ENCODE results near the gene BCL7A.

BCL7A gene

GRCh38 chr12:122028165-122028904, 6.7 kb downstream of the BCL7A start:
- H3K4me3 ChIP-seq (ENCODE audit: low read depth, low read length), result no peak overlapping the region
- no peak for TF ChIP-seq CTCF (IDR thresholded peaks at IDR 0.05; ENCODE audit: low read depth, low read length, missing control alignments)
- no peak for DNase-seq (ENCODE audit: low read depth)

DNA sequence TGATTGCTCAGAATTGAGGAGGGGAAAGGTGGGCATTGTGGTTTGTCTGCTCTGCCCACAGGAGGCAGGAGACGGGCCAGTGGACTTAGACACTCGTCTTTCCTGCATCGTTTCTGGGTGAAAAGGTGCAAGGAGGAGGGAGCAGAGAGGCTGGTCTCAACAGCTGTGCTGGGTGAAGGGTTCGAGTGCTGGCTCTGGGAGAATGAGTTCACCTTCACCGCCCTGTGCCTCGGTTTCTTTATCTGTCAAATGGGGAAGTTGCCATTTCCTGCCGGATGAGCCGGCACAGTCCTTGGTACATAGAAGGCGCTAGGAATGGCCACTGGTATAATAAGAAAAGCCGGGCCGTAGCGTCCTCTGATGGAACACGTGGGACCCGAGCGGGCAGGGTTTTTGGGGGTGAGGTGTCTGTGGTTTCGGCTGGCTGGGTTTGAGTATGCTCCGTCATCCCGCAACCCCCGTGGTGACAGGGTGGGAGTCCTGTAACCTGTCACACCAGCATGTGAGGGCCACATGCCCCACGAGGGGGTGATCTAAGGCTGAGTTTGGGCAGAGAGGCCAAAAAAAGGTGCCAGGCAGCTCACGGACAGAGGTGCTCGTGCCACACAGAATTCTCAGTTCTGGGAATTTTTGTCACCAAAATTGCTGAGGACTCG, 7.3 kb downstream of the BCL7A start:
- no peak overlapping the region for H3K4me3 ChIP-seq (ENCODE audit: low read depth, low read length)
- no peak for DNase-seq (ENCODE audit: low read depth)

DNA sequence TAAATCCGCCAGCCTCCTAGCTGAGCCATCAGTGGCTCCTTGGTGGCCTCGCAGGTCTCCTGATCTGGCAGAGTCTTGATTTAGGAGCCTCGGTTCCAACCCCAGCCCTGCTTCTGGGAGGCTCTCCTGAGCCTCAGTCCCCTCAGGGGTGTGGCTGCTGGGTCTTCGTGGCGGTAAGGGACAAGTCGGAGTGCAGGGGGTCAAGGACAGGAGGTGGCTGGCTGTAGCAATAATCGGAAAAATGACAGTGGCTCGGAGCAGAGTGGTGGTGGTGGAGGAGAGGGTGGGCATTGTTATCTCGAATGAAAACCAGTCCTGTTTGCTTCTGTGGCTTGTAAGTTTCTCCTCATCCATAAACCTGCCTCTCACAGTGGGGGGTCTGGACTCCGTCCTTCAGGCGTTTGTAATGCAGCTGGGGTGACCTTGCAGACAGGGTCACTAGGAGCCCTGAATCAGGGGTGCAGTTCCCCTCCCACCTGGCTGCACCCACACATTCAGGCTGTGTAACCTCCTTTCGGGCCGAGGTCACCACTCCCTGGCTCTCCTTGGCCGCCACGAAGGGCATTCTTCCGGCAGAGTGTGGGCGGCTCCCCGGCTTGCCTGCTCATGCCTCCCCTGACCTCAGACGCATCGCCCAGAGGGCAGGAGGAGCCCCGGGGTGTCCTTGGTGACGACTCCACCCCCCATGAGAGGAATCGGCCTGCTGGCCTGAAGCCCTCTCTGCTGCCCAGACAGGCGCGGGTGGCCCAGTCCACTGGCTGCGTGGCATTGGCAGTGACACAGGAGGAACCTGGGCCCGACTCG, 8.1 kb downstream of the BCL7A start:
- no peak for TF ChIP-seq CTCF (IDR thresholded peaks at IDR 0.05; ENCODE audit: low read depth, low read length, missing control alignments)
- no peak for DNase-seq (ENCODE audit: low read depth)
- H3K4me3 ChIP-seq (ENCODE audit: low read depth, low read length), result no peak overlapping the region

More for the DNA sequence above, 7.3 kb downstream of the BCL7A start:
- peak; percentile 32 for TF ChIP-seq CTCF (IDR thresholded peaks at IDR 0.05; ENCODE audit: low read depth, low read length, missing control alignments)

DNA sequence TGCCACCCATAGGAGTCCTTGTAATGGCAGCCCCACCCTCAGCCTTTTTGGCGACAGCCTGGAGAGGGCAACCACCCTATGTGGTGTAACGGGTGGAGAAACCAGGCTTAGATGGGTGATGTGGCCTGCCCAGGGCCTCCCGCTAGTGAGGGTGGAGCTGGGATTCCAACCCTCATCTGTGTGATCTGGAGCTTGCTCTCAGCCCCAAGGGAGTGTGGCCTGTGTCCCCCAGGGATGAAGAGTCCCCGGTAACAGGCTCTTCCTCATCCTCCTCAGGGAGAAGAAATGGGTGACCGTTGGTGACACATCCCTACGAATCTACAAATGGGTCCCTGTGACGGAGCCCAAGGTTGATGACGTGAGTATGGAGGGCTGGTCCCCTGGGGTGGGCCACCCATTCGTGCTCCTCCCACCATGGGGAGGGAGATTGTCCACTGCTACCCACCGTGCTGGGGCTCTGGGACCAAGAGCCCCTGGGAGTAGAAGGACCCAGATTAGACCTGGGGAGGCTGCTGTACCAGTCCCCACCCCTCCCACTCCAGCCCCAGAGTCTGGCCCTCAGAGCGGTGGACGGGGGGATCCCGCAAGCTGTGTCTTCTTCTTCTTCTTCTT, 8.8 kb downstream of the BCL7A start:
- no peak overlapping the region for H3K4me3 ChIP-seq (ENCODE audit: low read depth, low read length)
- no peak for DNase-seq (ENCODE audit: low read depth)
- TF ChIP-seq CTCF (IDR thresholded peaks at IDR 0.05; ENCODE audit: low read depth, low read length, missing control alignments), result no peak

DNA sequence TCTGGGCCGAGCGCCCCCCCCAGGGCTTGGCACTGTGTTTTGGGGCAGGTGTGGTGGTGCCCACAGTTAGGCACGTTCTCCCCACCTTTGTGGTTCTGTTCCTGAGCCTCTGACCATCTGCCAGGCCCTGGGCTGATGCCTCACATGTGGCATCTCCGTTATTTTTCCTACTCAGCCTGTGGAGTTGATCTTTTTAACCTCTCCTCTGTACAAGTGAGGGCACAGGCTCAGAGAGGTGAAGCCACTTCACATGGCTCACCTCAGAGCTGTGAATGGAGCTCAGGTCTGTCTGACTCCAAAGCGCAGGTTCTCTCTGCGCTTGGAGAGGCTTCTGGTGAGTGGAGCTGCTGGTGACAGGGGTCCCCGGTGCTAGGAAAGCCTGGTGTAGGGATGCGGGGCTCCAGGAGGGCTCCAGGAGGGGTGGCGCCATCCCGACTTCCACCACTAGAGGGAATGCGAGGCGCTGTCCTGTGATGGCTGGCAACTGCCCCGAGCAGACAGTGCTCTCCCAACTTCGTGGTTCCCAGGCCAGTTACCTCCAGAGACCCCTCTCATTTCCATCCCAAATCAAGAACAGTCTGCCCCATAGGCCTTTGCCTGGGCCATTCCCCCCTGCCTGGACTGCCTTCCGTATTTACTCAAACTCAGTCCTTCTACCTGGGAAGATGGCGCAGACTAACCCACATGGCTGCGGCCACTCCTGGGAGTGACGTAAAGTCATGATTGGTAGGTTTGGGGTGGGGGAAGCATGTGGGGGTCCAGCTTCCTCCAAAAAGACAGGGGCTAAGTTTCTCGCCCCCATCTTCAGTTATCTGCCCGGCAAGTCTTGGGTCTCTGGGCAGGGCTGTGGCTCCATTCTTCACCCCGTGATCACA, 9.9 kb downstream of the BCL7A start:
- DNase-seq (ENCODE audit: low read depth), result no peak
- no peak overlapping the region for H3K4me3 ChIP-seq (ENCODE audit: low read depth, low read length)
- TF ChIP-seq CTCF (IDR thresholded peaks at IDR 0.05; ENCODE audit: low read depth, low read length, missing control alignments), result peak; percentile 85

DNA sequence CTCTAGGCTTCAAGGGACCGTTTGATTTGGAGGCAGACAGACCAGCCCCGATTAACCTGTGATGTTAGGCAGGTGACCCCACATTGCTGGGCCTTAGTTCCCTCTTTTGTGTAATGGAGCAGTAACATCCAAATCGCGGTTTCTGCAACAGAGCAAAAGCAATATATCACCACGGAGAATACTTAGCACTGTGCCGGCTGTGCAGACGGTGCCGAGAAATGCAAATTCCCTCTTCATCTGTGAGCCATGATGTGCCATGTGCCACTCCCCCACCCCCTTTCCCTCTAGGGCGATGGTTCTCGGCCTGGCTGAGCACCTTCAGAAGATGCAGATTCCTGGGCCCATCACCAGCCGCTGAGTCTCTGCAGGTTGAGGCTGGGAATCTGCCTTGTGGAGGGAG, 10.9 kb downstream of the BCL7A start:
- no peak overlapping the region for H3K4me3 ChIP-seq (ENCODE audit: low read depth, low read length)
- DNase-seq (ENCODE audit: low read depth), result no peak
- TF ChIP-seq CTCF (IDR thresholded peaks at IDR 0.05; ENCODE audit: low read depth, low read length, missing control alignments), result no peak
